HAP-1 (cell line): Measurements from ENCODE around the gene TBCA.

Experiments used
- DNase-seq, 2 experiments: peaks; one replicate each; pipeline ENCODE4 v3.0.0-alpha.2; 2016 to 2020; ENCODE audit warnings: low spot score in 2 of 2
- H3K27me3 ChIP-seq: fragments of 250-450 bp; sonication (Bioruptor Pico); 2 replicates; pipeline ENCODE4 v1.5.1; 2020; ENCODE audit warnings: low read depth, mild to moderate bottlenecking, moderate library complexity
- H3K36me3 ChIP-seq: fragments of 250-450 bp; sonication (Bioruptor Pico); replicated peaks from 2 replicates; pipeline ENCODE4 v1.5.1; 2020; ENCODE audit warnings: mild to moderate bottlenecking
- H3K4me1 ChIP-seq: fragments of 250-450 bp; sonication (Bioruptor Pico); 2 replicates; pipeline ENCODE4 v1.5.1; 2020; ENCODE audit warnings: mild to moderate bottlenecking
- H3K4me3 ChIP-seq: fragments of 250-450 bp; sonication (Bioruptor Pico); 2 replicates; pipeline ENCODE4 v1.5.1; 2020; ENCODE audit warnings: mild to moderate bottlenecking, moderate library complexity
- H3K9me3 ChIP-seq: fragments of 250-450 bp; sonication (Bioruptor Pico); 2 replicates; pipeline ENCODE4 v1.5.1; 2020; ENCODE audit warnings: mild to moderate bottlenecking, moderate library complexity
- in situ Hi-C: fragments of 300-500 bp; cut with MboI; formaldehyde crosslinking; loops from 3 replicates; pipeline ENCODE4 v1.14.3; 2020; ENCODE audit warnings: low sequenced_read_pairs, inconsistent platforms, mixed read lengths

The TBCA gene

GRCh38 chr5:77778881-77779438, 2.8 kb upstream of the TBCA start:
- no peaks in the 10 kb centered on the region for H3K9me3 ChIP-seq
- in situ Hi-C loops: no loop called here
- H3K27me3 ChIP-seq: no peaks in the 10 kb centered on the region
- no peaks in the 10 kb centered on the region for H3K36me3 ChIP-seq
- H3K4me3 ChIP-seq: no peak overlapping the region
- DNase-seq: no peak
- peaks cover 10% of the 10 kb centered on the region for H3K4me1 ChIP-seq

GRCh38 chr5:77778398-77778797, 2.3 kb upstream of the TBCA start:
- in situ Hi-C loops: no loop called here
- no peaks in the 10 kb centered on the region for H3K9me3 ChIP-seq
- DNase-seq: no peak
- peaks cover 14% of the 10 kb centered on the region for H3K4me1 ChIP-seq
- H3K27me3 ChIP-seq: no peaks in the 10 kb centered on the region
- no peak overlapping the region for H3K4me3 ChIP-seq
- H3K36me3 ChIP-seq: peaks cover 4% of the 10 kb centered on the region; the same call in 1 of the 2 replicates

GRCh38 chr5:77777911-77778310, 1.8 kb upstream of the TBCA start:
- Histone ChIP-seq H3K36me3 (peaks cover 8% of the 10 kb centered on the region), H3K4me3 (no peak overlapping the region), H3K4me1 (peaks cover 19% of the 10 kb centered on the region), H3K27me3 (no peaks in the 10 kb centered on the region), H3K9me3 (no peaks in the 10 kb centered on the region)
- in situ Hi-C loops: no loop called here
- no peak for DNase-seq

GRCh38 chr5:77777281-77777892, 1.2 kb upstream of the TBCA start:
- in situ Hi-C loops: no loop called here
- Histone ChIP-seq H3K4me1 (peaks cover 23% of the 10 kb centered on the region), H3K27me3 (no peaks in the 10 kb centered on the region), H3K4me3 (no peak overlapping the region), H3K9me3 (no peaks in the 10 kb centered on the region), H3K36me3 (peaks cover 13% of the 10 kb centered on the region)
- no peak for DNase-seq

GRCh38 chr5:77776554-77777206, 541 bp upstream of the TBCA start:
- peaks cover 16% of the 10 kb centered on the region for H3K36me3 ChIP-seq
- DNase-seq: no peak
- no peaks in the 10 kb centered on the region for H3K27me3 ChIP-seq
- H3K4me3 ChIP-seq: peak overlapping the region; percentile 74
- peaks cover 23% of the 10 kb centered on the region for H3K4me1 ChIP-seq
- H3K9me3 ChIP-seq: no peaks in the 10 kb centered on the region
- in situ Hi-C loops: no loop called here

GRCh38 chr5:77774981-77775789, 954 bp downstream of the TBCA start:
- Histone ChIP-seq H3K27me3 (no peaks in the 10 kb centered on the region), H3K36me3 (peaks cover 21% of the 10 kb centered on the region), H3K4me3 (peak overlapping the region; percentile 74), H3K9me3 (no peaks in the 10 kb centered on the region), H3K4me1 (peaks cover 23% of the 10 kb centered on the region)
- in situ Hi-C loops: no loop called here
- peak in 1 of 2 experiments; percentile 27 for DNase-seq

GRCh38 chr5:77773734-77774280, 2.3 kb downstream of the TBCA start:
- Histone ChIP-seq H3K27me3 (no peaks in the 10 kb centered on the region), H3K4me1 (peaks cover 26% of the 10 kb centered on the region), H3K36me3 (peaks cover 27% of the 10 kb centered on the region), H3K9me3 (no peaks in the 10 kb centered on the region), H3K4me3 (peak overlapping the region; percentile 74)
- in situ Hi-C loops: no loop called here
- peak in 1 of 2 experiments; percentile 83 for DNase-seq

- no peaks in the 10 kb centered on the region for H3K9me3 ChIP-seq
- no peak for DNase-seq
- peaks cover 31% of the 10 kb centered on the region for H3K36me3 ChIP-seq
- no peaks in the 10 kb centered on the region for H3K27me3 ChIP-seq
- in situ Hi-C loops: no loop called here
- peaks cover 30% of the 10 kb centered on the region for H3K4me1 ChIP-seq
- H3K4me3 ChIP-seq: no peak overlapping the region
Measured at GRCh38 chr5:77772729-77773128, 3.4 kb downstream of the TBCA start.

GRCh38 chr5:77771452-77771851, 4.7 kb downstream of the TBCA start:
- Histone ChIP-seq H3K36me3 (peaks cover 35% of the 10 kb centered on the region), H3K4me3 (no peak overlapping the region)
- in situ Hi-C loops: no loop called here

GRCh38 chr5:77770293-77771005, 5.7 kb downstream of the TBCA start:
- in situ Hi-C loops: no loop called here
- no peaks in the 10 kb centered on the region for H3K27me3 ChIP-seq
- no peaks in the 10 kb centered on the region for H3K9me3 ChIP-seq
- H3K4me1 ChIP-seq: peaks cover 28% of the 10 kb centered on the region
- no peak for DNase-seq
- H3K4me3 ChIP-seq: no peak overlapping the region
- H3K36me3 ChIP-seq: peaks cover 35% of the 10 kb centered on the region

More at GRCh38 chr5:77771452-77771851, 4.7 kb downstream of the TBCA start:
- Histone ChIP-seq H3K4me1 (peaks cover 30% of the 10 kb centered on the region), H3K27me3 (no peaks in the 10 kb centered on the region), H3K9me3 (no peaks in the 10 kb centered on the region)
- DNase-seq: no peak

GRCh38 chr5:77768978-77769377, 7.2 kb downstream of the TBCA start:
- Histone ChIP-seq H3K4me1 (peaks cover 22% of the 10 kb centered on the region), H3K9me3 (no peaks in the 10 kb centered on the region), H3K36me3 (peaks cover 41% of the 10 kb centered on the region), H3K27me3 (no peaks in the 10 kb centered on the region), H3K4me3 (no peak overlapping the region)
- in situ Hi-C loops: no loop called here
- DNase-seq: no peak

GRCh38 chr5:77767301-77767700, 8.8 kb downstream of the TBCA start:
- Histone ChIP-seq H3K9me3 (peaks cover 6% of the 10 kb centered on the region), H3K4me3 (no peak overlapping the region)

GRCh38 chr5:77761606-77762005, 14.5 kb downstream of the TBCA start:
- Histone ChIP-seq H3K4me1 (no peaks in the 10 kb centered on the region), H3K36me3 (peaks cover 24% of the 10 kb centered on the region), H3K27me3 (no peaks in the 10 kb centered on the region), H3K4me3 (no peak overlapping the region), H3K9me3 (peaks cover 11% of the 10 kb centered on the region)
- in situ Hi-C loops: no loop called here
- DNase-seq: no peak

More at GRCh38 chr5:77767301-77767700, 8.8 kb downstream of the TBCA start:
- in situ Hi-C loops: no loop called here
- Histone ChIP-seq H3K36me3 (peaks cover 35% of the 10 kb centered on the region), H3K4me1 (peaks cover 9% of the 10 kb centered on the region; the same call in 1 of the 2 replicates), H3K27me3 (no peaks in the 10 kb centered on the region)
- DNase-seq: no peak
